Measurements from ENCODE around the gene TMEM91. TPM values are rescaled to one million over a fixed set of nuclear protein-coding genes. Genes with fewer than 3 reads are reported as not detected.
"Not testable (repeated sequence)": the region's sequence is repeated elsewhere in the genome, so short reads cannot be mapped to it uniquely, and the experiment has no call there.

Gene TMEM91
- total and polyA plus RNA-seq, 2 donors (not counting 1 experiment from before 2014, with no cell fraction given) = 6.3 to 7.1 TPM

DNA sequence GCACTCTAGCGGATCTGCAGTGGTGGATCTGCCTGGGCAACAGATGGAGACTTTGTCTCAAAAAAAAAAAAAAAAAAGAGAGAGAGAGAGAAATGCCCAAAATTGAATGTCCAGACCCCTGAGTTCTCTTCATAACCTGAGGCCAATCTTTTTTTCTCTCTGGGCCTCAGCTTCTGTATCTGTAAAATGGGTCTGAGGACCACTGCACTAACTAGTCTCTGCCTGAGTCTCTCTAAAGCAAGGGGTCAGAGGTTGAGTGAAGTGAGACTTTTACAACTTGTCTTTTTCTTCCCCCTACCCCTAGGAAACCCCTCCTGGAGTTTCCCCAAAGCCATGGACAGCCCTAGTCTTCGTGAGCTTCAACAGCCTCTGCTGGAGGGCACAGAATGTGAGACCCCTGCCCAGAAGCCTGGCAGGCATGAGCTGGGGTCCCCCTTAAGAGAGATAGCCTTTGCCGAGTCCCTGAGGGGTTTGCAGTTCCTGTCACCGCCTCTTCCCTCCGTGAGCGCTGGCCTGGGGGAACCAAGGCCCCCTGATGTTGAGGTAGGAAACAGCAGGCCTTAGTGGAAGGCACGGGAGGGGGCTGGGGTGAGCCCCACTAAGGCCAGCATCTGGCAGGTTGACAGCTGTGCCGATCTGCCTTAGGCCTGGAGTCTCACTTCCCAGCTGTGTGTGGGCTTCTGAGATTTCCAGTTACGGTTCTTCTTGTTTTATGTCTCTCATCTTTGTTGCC, 1.8 kb downstream of the TMEM91 start:
- H3K27me3 ChIP-seq (replicated peaks in 1 of 4; ENCODE audit: control extremely low read depth in 1 of 4, control insufficient read depth in 3 of 4, insufficient read depth in 4 of 4, low read length in 3 of 4) = no peaks in the 10 kb centered on the region
- peak; percentile 85 for ATAC-seq (ENCODE audit: low read depth)
- Mint-ChIP-seq H3K27me3 (no peaks in the 10 kb centered on the region), H3K27ac (peak overlapping the region; percentile 78), H3K4me1 (peaks cover 23% of the 10 kb centered on the region), H3K9me3 (ENCODE audit: insufficient read depth) (no peaks in the 10 kb centered on the region), H3K4me3 (peak overlapping the region; percentile 10)
- no peak overlapping the region for H3K9ac ChIP-seq (ENCODE audit: low read length)
- DNase-seq = peak; percentile 58
- H3K4me3 ChIP-seq (ENCODE audit: control extremely low read depth in 1 of 5, extremely low read depth in 1 of 5, insufficient read depth in 1 of 5, low read depth in 2 of 5, low read length in 4 of 5) = no peak overlapping the region
- 8% methylated on average over 8 of the region's 9 CpGs for WGBS (ENCODE audit: insufficient coverage)
- peaks cover 12 to 24% of the 10 kb centered on the region in 2 donors for H3K4me1 ChIP-seq (ENCODE audit: control insufficient read depth in 2 of 2, insufficient read depth in 2 of 2, low read length in 2 of 2)
- no peaks in the 10 kb centered on the region for H4K20me1 ChIP-seq (ENCODE audit: control insufficient read depth, insufficient read depth, low read length, poor library complexity, severe bottlenecking)
- ChIA-PET POLR2A (interaction anchor here (0.7 kb wide), 1 partner anchor 68 kb away, joined by 7 read pairs; no protein-coding TSS in a partner anchor), CTCF (interaction anchor here (0.5 to 1.9 kb wide), 7 partner anchors 14 to 1072 kb away, joined by 3 to 6 read pairs (median 3); partner anchors contain the start of gene B9D2)
- no peak for TF ChIP-seq EZH2 (IDR thresholded peaks at IDR 0.05; ENCODE audit: borderline replicate concordance, insufficient read depth, low read depth, low read length, poor library complexity, severe bottlenecking)
- TF ChIP-seq, protein P1, sequence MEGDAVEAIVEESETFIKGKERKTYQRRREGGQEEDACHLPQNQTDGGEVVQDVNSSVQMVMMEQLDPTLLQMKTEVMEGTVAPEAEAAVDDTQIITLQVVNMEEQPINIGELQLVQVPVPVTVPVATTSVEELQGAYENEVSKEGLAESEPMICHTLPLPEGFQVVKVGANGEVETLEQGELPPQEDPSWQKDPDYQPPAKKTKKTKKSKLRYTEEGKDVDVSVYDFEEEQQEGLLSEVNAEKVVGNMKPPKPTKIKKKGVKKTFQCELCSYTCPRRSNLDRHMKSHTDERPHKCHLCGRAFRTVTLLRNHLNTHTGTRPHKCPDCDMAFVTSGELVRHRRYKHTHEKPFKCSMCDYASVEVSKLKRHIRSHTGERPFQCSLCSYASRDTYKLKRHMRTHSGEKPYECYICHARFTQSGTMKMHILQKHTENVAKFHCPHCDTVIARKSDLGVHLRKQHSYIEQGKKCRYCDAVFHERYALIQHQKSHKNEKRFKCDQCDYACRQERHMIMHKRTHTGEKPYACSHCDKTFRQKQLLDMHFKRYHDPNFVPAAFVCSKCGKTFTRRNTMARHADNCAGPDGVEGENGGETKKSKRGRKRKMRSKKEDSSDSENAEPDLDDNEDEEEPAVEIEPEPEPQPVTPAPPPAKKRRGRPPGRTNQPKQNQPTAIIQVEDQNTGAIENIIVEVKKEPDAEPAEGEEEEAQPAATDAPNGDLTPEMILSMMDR (IDR thresholded peaks at IDR 0.05) = peak; percentile 42
- H2AFZ ChIP-seq (ENCODE audit: insufficient read depth, low read depth, low read length, poor library complexity, severe bottlenecking) = peak overlapping the region; percentile 10
- peak overlapping the region in 1 of 2 donors; percentile 30 for H3K27ac ChIP-seq (ENCODE audit: low read length in 2 of 2)
- no peaks in the 10 kb centered on the region for H3K9me3 ChIP-seq (ENCODE audit: control extremely low read depth in 1 of 3, control insufficient read depth in 2 of 3, insufficient read depth in 1 of 3, low read length in 2 of 3)
- H3K79me2 ChIP-seq (ENCODE audit: control insufficient read depth, insufficient read depth, low read length) = peaks cover 3% of the 10 kb centered on the region
- no peaks in the 10 kb centered on the region for H3K36me3 ChIP-seq (replicated peaks in 1 of 2; ENCODE audit: control extremely low read depth in 1 of 2, control insufficient read depth in 1 of 2, extremely low read depth in 1 of 2, insufficient read depth in 2 of 2, low read length in 1 of 2)
- intact Hi-C loops (cut with micrococcal nuclease) = no loop called here
- peak overlapping the region; percentile 35 for H3K4me2 ChIP-seq (replicated peaks; ENCODE audit: low read depth, low read length, poor library complexity, severe bottlenecking)

DNA sequence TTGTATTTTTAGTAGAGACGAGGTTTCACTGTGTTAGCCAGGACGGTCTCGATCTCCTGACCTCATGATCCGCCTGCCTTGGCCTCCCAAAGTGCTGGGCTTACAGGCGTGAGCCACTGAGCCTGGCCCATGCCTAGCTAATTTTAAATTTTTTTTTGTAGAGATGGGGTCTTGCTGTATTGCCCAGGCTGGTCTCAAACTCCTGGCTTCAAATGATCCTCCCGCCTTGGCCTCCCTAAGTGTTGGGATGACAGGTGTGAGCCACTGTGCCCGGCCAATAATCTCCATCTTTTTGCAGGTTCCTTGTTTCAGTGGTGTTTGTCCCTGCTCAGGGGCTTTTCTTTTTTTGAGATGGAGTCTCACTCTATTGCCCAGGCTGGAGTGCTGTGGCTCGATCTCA, 5.2 kb downstream of the TMEM91 start:
- DNase-seq; H3K27me3 ChIP-seq (replicated peaks in 1 of 4; ENCODE audit: control extremely low read depth in 1 of 4, control insufficient read depth in 3 of 4, insufficient read depth in 4 of 4, low read length in 3 of 4); H3K4me2 ChIP-seq (replicated peaks; ENCODE audit: low read depth, low read length, poor library complexity, severe bottlenecking); H3K79me2 ChIP-seq (ENCODE audit: control insufficient read depth, insufficient read depth, low read length); H3K9ac ChIP-seq (ENCODE audit: low read length); H3K27ac Mint-ChIP-seq; H3K4me3 ChIP-seq (ENCODE audit: control extremely low read depth in 1 of 5, extremely low read depth in 1 of 5, insufficient read depth in 1 of 5, low read depth in 2 of 5, low read length in 4 of 5); CTCF ChIA-PET; ATAC-seq (ENCODE audit: low read depth); H3K9me3 Mint-ChIP-seq (ENCODE audit: insufficient read depth); intact Hi-C loops (cut with micrococcal nuclease); H3K9me3 ChIP-seq (ENCODE audit: control extremely low read depth in 1 of 3, control insufficient read depth in 2 of 3, insufficient read depth in 1 of 3, low read length in 2 of 3); H4K20me1 ChIP-seq (ENCODE audit: control insufficient read depth, insufficient read depth, low read length, poor library complexity, severe bottlenecking); H3K27me3 Mint-ChIP-seq; H3K27ac ChIP-seq (ENCODE audit: low read length in 2 of 2); H3K36me3 ChIP-seq (replicated peaks in 1 of 2; ENCODE audit: control extremely low read depth in 1 of 2, control insufficient read depth in 1 of 2, extremely low read depth in 1 of 2, insufficient read depth in 2 of 2, low read length in 1 of 2); H3K4me3 Mint-ChIP-seq; POLR2A ChIA-PET; H2AFZ ChIP-seq (ENCODE audit: insufficient read depth, low read depth, low read length, poor library complexity, severe bottlenecking): not testable (repeated sequence)
- peaks cover 19% of the 10 kb centered on the region for H3K4me1 Mint-ChIP-seq
- WGBS (ENCODE audit: insufficient coverage) = 100% methylated on average over 7 of the region's 8 CpGs
- peaks cover 12 to 17% of the 10 kb centered on the region in 2 donors for H3K4me1 ChIP-seq (ENCODE audit: control insufficient read depth in 2 of 2, insufficient read depth in 2 of 2, low read length in 2 of 2)

Measured in B cell (primary cell).